Right renal cortex interstitium (tissue), 3 donors: ENCODE measurements around the gene ADAMTS3. TPM values are rescaled to one million over a fixed set of nuclear protein-coding genes. Genes with fewer than 3 reads are reported as not detected.
"Not testable (repeated sequence)": the region's sequence is repeated elsewhere in the genome, so short reads cannot be mapped to it uniquely, and the experiment has no call there.

Experiments used
- DNase-seq, 3 donors: peaks; one replicate each; pipeline ENCODE4 v3.0.0-alpha.2; 2013; ENCODE audit warnings: low read depth in 3 of 3, low spot score in 2 of 3
- polyA plus RNA-seq, 3 donors: library from polyadenylated mRNA; unstranded; fragments of 120-200 nt; gene quantifications; one replicate each; pipeline ENCODE4 v1.2.1, GENCODE V29; 2013; ENCODE audit not compliant: insufficient read length in 3 of 3

ADAMTS3 gene
- polyA plus RNA-seq, 3 donors: 9.8 to 12.0 (median 10.3) TPM

- DNase-seq: no peak
Measured at GRCh38 chr4:72484981-72485380, 84.0 kb downstream of the ADAMTS3 start.

GRCh38 chr4:72473434-72473900 lies 95.6 kb downstream of the ADAMTS3 start:
- no peak for DNase-seq

- no peak for DNase-seq
Measured at GRCh38 chr4:72471816-72472215, 97.2 kb downstream of the ADAMTS3 start.

GRCh38 chr4:72468904-72469502 lies 100.0 kb downstream of the ADAMTS3 start:
- DNase-seq: no peak

GRCh38 chr4:72467633-72468032 lies 101.4 kb downstream of the ADAMTS3 start:
- no peak for DNase-seq

- DNase-seq: no peak
Measured at GRCh38 chr4:72463724-72464123, 105.3 kb downstream of the ADAMTS3 start.

- DNase-seq: no peak
Measured at GRCh38 chr4:72457158-72457557, 111.9 kb downstream of the ADAMTS3 start.

- DNase-seq: no peak
Measured at GRCh38 chr4:72451349-72451748, 117.7 kb downstream of the ADAMTS3 start.

- DNase-seq: no peak
Measured at GRCh38 chr4:72449705-72450104, 119.3 kb downstream of the ADAMTS3 start.

GRCh38 chr4:72448231-72448630 lies 120.8 kb downstream of the ADAMTS3 start:
- no peak for DNase-seq

- DNase-seq: no peak
Measured at GRCh38 chr4:72446353-72447055, 122.5 kb downstream of the ADAMTS3 start.

- no peak for DNase-seq
Measured at GRCh38 chr4:72444092-72444491, 124.9 kb downstream of the ADAMTS3 start.

GRCh38 chr4:72442715-72443114 lies 126.3 kb downstream of the ADAMTS3 start:
- no peak for DNase-seq

GRCh38 chr4:72442147-72442546 lies 126.9 kb downstream of the ADAMTS3 start:
- no peak for DNase-seq

- DNase-seq: no peak
Measured at GRCh38 chr4:72440386-72440785, 128.6 kb downstream of the ADAMTS3 start.

- no peak for DNase-seq
Measured at GRCh38 chr4:72432975-72433374, 136.0 kb downstream of the ADAMTS3 start.

GRCh38 chr4:72432282-72432681 lies 136.7 kb downstream of the ADAMTS3 start:
- DNase-seq: no peak

GRCh38 chr4:72430988-72431387 lies 138.0 kb downstream of the ADAMTS3 start:
- no peak for DNase-seq

- DNase-seq: no peak
Measured at GRCh38 chr4:72430050-72430449, 139.0 kb downstream of the ADAMTS3 start.

GRCh38 chr4:72429397-72429889 lies 139.6 kb downstream of the ADAMTS3 start:
- no peak for DNase-seq

- no peak for DNase-seq
Measured at GRCh38 chr4:72427057-72427456, 142.0 kb downstream of the ADAMTS3 start.

- DNase-seq: not testable (repeated sequence)
Measured at GRCh38 chr4:72425908-72426307, 143.1 kb downstream of the ADAMTS3 start.
